NB4 (cell line): ENCODE measurements around the gene PRSS56.

Source experiments
- MAX ChIP-seq: IDR thresholded peaks from 2 replicates; pipeline ENCODE4 v1.6.1; 2011; ENCODE audit warnings: low read depth, low read length
- POLR2A ChIP-seq: IDR thresholded peaks from 2 replicates; pipeline ENCODE4 v1.6.1; 2011; ENCODE audit warnings: mild to moderate bottlenecking; ENCODE audit not compliant: insufficient read length; ENCODE audit errors: extremely low read depth
- TF ChIP-seq, protein P1 (sequence below): IDR thresholded peaks from one replicate; pipeline ENCODE4 v1.5.1; 2012; ENCODE audit warnings: low read depth, low read length

DNA sequence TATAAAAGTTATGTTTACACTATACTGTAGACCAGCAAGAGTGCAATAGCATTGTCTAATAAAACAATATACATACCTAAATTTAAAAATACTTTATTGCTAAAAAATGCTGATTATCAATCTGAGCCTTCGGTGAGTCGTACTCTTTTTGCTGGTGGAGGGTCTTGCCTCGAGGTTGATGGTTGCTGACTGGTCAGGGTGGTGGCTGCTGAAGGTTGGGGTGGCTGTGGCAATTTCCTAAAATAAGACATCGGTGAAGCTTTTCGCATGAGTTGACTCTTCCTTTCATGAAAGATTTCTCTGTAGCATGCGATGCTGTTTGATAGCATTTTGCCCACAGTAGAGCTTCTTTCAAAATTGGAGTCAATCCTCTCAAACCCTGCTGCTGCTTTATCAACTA lies 27.8 kb downstream of the PRSS56 start:
- TF ChIP-seq POLR2A (no peak), MAX (no peak)
- TF ChIP-seq, protein P1, sequence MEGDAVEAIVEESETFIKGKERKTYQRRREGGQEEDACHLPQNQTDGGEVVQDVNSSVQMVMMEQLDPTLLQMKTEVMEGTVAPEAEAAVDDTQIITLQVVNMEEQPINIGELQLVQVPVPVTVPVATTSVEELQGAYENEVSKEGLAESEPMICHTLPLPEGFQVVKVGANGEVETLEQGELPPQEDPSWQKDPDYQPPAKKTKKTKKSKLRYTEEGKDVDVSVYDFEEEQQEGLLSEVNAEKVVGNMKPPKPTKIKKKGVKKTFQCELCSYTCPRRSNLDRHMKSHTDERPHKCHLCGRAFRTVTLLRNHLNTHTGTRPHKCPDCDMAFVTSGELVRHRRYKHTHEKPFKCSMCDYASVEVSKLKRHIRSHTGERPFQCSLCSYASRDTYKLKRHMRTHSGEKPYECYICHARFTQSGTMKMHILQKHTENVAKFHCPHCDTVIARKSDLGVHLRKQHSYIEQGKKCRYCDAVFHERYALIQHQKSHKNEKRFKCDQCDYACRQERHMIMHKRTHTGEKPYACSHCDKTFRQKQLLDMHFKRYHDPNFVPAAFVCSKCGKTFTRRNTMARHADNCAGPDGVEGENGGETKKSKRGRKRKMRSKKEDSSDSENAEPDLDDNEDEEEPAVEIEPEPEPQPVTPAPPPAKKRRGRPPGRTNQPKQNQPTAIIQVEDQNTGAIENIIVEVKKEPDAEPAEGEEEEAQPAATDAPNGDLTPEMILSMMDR = no peak
